NCI-H2081 (cell line): Measurements from ENCODE around the gene JARID2.

Experiments
- DNase-seq, 2 experiments: peaks; one replicate each; lab custom pipeline; 2025; lab: John Stamatoyannopoulos, UW

The JARID2 gene

DNA sequence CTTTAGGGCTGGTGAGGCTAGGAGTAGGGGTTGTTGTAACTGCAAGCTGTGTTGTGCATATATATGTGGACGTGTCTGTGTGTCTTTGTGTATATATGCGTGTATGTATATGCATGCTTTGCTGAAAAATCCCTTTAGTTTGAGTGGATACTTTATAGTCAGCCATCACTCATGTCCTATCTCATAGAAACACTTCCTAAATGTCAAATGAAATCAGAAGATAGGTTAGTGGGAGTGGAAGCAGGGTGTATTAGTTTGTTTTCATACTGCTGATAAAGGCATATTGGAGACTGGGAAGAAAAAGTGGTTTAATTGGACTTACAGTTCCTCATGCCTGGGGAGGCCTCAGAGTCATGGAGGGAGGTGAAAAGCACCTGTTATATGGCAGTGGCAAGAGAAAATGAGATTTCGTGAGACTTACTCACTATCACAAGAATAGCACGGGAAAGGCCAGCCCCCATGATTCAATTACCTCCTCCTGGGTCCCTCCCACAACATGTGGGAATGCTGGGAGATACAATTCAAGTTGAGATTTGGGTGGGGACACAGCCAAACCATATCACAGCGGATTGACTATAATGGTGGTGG lies 131.1 kb downstream of the JARID2 start:
- DNase-seq, result no peak

DNA sequence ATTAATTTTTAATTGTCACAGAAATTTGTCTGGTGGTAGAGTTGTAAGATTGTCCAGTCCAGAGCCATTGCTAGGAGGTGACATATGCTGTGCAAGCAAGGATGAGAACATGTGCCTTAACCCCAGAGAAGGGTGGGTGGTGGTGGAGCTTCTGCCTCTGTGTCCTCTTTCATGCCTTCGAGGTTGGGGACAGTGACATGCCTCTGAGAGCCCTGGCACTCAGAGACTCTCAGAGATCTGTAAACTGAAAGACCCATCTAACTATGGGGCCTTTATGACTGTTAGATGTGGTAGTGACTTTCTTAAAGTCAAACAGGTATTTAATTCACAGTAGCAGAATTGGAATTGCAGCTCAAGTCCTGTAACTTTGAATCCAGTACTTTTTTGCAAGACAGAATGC lies 132.4 kb downstream of the JARID2 start:
- no peak for DNase-seq

DNA sequence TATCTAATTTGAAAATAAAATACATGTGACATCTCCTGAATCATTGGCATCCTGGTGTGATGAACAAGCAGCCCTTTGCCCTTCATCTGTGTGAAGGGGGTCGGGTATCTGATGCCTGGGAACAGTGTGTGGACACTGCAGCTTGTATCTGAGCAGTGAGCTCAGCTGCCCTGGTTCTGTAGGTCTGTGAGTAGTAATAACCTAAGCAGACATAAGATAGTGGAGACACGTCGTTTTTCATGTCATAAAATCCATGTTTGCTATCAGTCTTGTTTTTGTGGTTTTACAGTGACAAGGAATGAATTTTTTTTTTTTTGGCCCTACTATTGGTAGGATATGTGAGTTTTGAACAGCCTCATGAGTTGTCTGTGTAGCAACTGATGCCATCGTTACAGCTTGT lies 133.0 kb downstream of the JARID2 start:
- no peak for DNase-seq

DNA sequence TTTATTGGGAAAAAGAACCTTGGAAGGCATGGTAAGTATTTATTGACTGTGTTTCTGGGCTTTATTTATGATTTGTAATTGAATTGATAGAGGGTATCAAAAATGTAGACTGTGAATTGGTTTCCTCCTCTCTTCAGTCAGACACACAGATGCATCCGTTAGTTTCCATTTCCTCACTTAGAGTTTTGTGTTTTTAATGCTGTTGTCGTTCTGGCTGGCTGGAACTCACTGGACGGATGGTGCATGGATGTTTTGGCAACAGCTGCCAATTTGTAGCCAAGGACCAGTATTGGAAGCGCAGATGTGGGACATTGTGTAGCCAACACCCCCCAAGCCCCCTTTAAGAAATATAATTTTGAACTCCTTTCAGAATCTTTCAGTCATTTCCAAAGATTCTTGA lies 134.5 kb downstream of the JARID2 start:
- DNase-seq, result no peak

DNA sequence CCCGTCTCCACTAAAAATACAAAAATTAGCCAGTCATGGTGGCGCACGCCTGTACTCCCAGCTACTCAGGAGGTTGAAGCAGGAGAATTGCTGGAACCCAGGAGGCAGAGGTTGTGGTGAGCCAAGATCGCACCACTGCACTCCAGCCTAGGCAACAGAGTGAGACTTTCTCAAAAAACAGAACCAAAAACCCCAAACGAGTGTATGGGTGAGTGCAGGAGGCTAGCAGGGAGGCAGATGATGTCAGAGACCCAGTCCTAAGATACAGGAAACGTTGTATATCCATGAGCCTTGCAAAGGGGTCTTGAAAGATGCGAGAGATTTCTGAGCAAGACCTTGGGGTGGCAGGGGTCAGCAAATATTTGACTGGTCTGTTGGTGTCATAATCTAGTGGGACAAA lies 136.2 kb downstream of the JARID2 start:
- no peak for DNase-seq

DNA sequence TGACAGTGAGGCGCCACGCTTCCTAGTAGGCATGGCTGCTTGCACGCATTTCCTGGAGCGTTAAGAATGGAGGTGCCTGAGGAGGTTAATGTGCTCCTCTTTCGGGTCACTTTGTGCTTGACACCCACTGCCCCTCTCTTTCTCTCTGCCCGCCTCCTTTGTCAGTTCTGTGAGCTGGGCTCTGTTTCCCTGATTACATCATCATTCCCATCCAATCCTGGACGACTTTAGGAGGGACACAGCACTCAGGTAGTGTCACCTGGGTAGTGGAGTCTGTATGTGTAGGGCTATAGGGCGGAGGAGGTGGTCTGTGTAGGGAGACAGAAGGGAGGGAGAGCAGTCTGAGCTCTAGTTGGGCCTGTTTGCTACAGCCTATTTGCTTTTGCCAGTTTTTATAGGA lies 136.8 kb downstream of the JARID2 start:
- no peak for DNase-seq

DNA sequence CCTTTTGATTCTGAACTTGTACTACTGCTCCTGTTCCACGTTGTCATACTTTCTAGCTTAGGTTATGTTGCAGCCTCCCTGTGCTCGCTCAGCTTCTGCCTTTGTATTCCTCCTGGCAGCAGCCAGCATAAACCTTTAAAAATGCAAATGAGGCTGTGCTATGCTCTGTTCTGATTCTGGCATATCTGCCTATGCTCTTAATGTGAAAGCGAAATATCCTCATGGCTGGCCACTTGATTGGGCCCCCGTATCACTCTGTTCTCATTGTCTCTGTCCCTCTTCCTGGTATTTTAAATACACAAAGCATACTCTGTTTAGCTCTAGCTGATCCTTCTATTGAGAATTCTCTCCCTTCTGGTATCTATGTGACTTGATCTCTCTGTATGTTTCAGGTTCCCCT lies 139.0 kb downstream of the JARID2 start:
- DNase-seq, result no peak

DNA sequence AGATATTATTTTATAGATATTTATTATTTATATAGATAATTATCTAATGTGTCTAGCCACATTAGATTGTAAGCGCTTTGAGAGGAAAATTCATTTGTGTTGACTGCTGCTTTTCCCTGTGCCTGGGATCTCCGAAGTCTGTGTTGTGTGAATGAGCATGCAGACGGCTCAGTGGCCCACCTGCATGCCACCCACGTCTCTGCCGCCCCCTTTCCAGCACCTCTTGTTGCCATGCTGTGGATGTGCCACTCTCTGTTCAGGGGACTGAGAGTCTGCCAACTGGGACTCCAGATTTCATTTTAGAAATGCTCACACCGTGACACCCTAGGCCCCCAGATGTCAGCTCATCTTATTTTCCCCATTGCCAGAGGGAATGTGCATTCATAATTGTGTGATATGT lies 139.7 kb downstream of the JARID2 start:
- DNase-seq, result no peak

DNA sequence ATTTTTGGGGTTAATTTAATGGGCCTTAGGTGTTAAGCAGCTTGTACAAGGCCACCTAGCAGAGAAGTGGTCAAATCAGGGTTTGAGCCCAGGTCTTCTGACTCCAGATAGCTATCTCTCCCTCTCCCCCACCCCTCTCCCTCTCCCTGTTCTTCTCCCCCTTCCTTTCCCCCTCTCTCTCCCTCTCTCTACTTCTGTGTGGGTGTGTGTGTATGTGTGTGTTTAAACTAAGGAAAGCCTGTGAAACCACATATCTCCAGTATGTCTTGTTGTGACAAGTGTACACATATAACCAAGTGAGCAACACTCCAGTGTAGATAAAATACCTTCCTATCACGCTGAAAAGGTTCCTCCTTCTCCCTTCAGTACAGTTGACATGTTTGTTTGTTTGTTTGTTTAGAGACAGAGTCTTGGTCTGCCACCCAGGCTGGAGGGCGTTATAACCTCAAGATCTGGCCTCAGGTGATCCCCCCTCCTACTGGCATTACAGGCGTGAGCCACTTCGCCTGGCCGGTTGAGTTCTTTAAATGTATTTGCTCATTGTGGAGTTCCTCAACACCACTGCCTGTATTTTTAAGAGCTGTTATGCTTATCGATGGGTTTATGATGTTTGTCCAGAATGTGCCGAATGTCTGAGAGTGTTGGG lies 140.4 kb downstream of the JARID2 start:
- DNase-seq, result no peak

DNA sequence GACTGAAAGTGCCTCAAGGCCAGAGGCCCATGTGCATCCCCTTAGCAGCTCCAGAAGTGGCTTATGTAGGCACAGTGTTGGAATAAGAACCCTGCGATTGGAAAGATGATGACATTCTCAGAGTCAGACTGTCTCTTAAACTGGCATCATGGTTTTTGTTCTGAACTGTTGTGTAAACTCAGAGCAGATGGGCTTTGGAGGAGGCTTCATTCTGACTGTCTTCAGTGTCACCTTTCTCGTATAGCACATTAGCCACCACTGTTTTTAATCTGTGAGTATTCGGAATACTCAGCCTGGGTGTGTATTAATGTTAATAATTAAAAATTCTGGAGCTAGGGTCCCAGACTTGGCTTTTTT lies 140.9 kb downstream of the JARID2 start:
- no peak for DNase-seq

DNA sequence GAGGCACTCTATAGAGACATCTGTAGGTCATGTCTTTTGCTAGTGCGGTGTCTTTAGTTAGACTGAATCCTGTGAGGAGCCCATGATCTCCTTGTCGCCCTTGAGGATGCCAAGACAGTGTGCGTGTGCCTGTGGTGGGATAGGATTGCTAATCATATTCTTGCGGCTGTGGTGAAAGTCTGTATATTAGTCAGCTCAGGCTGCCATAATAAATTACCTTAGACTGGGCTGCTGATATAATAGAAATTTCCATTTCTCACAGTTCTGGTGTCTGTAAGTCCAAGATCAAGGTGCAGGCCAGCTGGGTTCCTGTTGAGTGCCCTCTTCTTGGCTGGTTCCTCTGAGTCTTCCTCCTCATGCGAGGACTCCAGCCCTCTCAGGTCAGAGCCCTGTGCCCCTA lies 141.2 kb downstream of the JARID2 start:
- DNase-seq, result no peak

DNA sequence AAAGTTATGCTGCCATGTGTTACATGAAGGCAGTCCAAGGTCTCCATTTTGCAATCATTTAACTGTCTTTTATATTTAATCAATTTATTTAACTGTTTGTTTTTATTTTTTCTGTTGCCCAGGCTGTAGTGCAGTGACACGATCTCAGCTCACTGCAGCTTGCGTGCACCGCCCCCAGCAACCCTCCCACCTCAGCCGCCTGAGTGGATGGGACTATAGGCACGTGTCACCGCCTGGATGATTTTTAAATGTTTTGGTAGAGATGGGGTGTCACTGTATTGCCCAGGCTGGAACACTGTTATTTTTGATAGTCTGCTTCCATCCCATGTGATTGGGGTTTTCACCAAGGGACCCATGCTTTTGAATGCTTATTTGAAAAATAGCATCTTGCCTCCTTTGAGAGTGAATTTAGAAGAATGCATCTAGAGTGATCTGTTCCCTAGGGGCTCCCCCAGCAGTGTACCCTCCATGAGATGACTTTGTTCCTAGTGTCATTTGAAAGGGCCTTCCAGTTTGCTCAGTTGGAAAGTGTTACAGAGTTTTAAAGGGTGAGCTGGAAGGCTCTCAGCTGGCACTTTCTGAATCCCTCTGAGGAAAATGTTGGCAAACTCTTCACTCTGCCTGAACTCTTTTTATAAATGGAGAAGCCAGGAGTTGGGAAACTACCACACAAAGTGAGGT lies 143.4 kb downstream of the JARID2 start:
- DNase-seq, result no peak

DNA sequence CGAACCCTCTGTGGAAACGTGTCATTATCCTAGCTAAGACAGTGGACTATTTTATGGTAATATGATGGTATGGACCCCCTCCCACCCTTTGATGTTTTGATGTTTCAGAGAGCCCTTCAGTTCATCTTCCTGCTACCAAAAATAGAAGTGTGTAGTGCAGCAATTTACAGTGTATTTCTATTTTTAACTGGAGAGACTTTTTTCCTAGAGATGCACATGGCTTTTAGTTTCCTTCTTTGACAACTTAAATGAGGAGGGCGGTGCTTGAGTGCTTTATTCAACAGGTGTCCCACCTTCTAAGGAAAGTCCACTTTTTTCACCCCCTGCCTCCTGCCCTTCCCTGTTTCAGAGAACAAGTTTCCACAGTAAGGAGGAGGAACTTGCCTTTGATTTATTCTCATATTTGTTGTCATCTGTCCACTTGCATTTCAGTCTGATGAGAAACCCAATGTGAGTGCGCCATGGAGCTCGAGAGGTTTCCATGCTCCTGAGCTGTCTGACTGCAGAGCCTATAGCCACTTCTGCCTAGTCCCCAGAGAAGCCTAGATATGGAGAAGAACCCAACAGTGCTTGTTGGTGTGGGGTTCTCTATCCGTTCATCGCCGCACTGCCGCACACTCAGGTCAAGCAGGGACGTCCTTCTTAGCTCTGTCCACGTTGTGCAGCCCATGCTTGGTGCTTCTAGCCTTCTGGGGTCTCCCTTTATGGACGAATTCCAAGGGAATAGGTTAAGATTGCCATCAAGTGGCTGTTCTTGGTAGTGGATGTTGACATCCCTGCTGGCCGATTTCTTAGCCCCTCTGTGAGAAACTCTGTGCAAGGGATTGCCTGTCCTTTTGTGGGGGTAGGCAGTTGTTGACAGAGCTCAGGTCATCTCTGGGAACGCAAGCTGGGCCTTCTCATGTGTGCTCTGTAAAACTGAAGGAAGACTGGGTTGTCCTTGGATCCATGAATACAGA lies 144.2 kb downstream of the JARID2 start:
- DNase-seq, result peak in 1 of 2 experiments; percentile 25

DNA sequence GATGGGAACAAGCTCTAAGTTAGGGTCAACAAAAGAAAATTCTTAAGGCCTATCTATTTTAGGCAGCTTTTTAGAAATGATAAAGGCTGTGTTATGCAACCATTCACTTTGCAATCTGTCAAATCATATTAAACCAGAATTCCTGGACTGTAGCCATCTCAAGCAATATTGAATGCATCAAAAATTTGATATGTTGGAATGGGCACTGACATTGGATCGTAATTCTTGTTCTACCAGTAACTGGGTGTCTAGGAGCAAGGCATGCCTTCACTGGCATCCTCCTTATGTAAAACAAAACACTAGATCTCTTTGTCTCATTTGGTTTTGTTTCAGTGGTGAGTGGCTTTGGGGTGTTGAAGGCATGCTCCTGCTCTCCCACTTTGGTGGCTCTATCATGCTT lies 145.6 kb downstream of the JARID2 start:
- DNase-seq, result no peak

DNA sequence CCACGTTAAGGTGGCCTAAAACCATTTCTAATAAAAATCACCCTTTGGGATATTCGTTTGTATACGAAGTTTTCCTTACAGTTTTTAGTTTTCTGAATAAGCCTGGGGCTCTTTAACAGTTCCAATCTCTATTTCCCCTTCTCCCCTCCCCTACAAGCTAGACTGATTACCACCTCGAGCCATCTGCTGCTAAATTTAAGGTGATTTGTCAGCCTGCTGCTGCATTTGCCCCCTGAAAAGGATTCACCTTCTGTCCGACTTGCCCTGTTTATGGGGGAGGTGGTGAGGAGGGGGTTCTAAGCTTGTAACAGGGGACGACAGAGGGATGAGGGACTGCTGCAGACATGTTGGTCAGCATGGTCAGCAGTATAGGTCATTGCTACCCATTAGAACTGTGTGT lies 146.3 kb downstream of the JARID2 start:
- no peak for DNase-seq

DNA sequence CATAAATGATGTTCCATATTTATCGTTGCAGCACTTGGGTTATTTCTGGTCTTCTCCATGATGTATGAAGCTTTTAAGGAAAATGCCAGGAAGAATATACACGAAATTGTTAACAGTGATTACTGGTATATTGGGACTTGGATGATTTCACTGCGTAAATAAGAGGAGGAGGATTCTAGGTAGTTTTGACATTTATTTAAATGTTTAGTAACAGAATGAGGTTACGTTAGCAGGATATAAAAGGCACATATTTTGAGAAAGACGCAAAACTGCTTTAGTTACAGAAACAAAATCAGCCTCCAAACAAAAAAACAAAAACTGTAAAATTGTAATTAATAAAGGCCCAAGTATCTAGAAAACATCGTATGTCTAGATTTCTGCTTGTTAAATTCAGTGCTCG lies 147.7 kb downstream of the JARID2 start:
- DNase-seq, result no peak

DNA sequence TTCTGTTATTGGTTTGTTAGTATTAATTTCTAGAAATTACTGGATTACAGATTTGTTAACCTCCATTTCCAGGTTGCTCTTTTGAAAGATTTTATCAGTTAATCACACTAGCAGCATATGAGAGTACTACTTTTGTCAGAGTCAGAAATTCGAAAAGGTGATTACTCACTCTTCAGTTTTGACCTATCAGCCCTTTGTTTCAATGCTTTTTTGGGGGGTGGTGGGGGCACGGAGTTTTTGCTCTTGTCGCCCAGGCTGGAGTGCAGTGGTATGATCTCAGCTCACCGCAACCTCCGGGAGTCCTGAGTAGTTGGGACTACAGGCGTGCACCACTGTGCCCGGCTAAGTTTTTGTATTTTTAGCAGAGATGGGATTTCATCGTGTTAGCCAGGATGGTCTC lies 149.2 kb downstream of the JARID2 start:
- DNase-seq, result no peak

DNA sequence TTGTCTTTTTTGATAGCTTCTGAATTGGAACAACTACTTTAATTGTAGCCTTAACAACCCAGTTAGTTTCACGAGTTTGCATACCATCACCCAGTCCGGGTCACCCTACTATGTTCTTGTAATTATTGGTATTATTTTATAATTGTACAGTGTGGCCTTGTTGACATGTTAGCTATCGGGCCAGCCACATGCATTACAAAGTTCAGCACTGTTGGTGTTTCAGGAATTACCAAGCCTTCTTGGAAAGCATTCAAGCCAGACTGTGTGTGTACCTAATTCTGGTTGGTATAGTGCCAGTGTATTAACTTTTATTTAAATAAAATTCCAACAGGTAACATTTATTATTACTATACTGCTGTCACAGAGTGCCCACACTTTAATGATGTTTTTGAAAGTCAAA lies 150.9 kb downstream of the JARID2 start:
- no peak for DNase-seq

DNA sequence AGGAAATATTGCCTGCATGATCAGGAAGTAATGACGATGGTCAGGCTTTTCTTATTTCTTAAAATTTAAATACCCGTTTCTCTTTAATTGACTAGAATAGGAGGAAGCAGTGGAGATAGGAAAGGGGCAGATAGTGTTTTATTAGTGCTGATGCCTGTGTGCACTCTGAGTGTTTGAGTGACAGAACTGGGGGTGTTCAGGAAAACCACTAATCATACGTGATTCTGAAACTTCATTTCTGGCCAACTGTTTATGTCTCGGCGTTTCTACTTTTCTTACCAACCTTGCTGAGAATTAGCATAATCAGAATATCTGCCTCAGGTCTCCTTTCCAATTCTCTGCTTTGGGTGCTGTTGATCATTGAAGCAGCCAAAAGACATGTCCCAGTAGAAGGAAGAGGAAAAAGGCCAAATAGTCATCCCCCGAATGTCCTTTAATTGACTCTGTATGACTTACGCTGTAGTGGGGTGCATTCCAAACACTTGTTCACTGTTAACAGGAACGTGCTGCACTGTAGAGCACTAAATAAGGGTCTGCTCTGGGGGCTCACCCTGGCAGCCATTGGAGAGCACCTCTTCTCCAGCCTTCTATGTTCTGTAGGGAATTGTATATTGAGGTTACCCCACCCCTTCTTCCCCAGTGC lies 152.9 kb downstream of the JARID2 start:
- no peak for DNase-seq

DNA sequence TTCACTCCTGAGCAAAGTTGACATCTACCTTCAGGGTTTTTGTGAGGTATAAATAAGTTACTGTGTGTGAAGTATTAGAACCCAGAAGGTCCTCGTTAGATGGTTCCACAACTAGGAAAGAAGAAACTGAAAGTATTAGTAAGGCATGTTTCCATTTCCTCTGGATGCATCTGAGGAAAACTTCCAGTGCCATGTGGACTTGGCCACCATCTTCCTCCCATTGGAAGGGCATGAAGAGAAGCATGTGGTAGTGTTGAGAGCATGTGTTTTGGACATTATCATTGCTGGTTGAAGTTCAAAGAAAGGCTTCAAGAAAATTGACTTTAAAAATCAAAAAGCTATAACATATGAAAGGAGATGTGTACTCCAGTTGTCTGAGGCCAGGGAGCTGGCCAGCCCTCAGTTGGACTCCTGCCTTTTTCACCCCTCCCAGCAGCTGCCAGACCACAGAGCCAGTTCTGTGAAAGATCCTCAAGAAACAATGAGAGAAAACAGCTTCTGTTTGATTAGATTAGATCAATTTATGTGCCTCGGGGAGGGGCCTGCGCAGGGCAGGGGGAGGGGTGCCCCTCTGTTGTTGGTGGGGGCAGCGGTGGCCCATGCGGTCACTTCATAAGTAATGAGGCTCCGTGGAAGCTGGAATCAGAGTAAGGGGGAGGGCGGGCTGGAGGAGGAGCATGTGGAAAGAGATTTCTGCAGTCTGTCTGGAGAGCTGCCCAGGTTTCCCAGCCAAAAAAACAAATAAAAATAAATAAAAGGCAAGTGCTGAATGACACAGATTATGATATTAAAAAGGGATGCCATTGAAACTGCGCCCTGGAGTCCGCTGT lies 154.0 kb downstream of the JARID2 start:
- peak; percentile 50 to 75 for DNase-seq

DNA sequence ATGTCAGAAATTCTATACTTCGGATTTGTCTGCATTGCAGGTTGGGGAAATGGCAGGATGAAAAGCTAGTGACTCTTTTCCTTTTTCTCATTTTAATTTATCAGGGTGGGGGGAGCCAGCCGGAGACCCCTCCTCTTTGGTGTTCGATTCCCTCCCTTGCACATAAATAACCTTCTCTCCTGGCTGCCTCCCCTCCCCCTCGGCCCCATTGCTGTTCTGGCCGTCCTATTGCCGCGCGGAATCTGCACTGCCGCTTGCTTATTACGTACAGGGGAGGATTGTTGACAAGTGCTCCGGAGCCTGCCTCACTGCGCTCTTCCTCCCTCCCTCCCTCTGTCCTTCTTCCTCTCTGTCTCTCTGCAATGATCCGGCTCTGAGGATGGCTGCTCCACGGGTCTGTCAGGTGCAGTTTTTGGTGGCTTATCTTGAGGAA lies 154.7 kb downstream of the JARID2 start:
- peak; percentile 54 to 72 for DNase-seq
